ENCODE measurements around the gene SPPL3. TPM values are rescaled to one million over a fixed set of nuclear protein-coding genes. Genes with fewer than 3 reads are reported as not detected.
"Not testable (repeated sequence)": the region's sequence is repeated elsewhere in the genome, so short reads cannot be mapped to it uniquely, and the experiment has no call there.

Gene SPPL3
- total and polyA plus RNA-seq, 7 experiments from 2014 or later, result 22.8 to 51.8 (median 47.5) TPM

DNA sequence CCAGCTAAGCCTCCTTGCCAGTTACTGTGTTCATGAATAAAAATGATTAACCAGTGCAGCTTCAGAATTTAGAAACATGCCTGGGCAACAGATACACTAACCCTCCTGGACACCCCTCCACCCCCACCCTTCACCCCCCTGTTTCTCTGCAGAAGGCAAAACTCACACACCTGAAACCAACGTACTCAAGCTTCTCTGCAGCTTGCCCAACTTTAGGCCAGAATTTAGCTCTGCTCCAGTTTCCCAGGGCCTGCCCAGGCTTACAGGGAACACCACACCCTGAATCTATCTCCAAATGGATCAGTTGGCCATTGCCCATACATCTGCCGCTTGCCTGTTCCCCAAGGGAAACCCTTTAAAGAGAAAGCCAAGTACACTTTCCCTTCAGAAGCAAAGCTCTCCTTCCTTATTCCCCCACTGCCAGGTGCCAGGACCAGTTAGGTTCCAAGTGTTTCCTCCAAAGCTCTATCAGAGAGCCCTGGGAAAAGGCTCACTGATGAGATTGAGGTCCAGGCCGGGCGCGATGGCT is 1.8 kb upstream of the SPPL3 start:
- CTCF ChIA-PET, result interaction anchor here (0.7 kb wide), 1 partner anchor 42 kb away, joined by 3 read pairs; no protein-coding TSS in a partner anchor

DNA sequence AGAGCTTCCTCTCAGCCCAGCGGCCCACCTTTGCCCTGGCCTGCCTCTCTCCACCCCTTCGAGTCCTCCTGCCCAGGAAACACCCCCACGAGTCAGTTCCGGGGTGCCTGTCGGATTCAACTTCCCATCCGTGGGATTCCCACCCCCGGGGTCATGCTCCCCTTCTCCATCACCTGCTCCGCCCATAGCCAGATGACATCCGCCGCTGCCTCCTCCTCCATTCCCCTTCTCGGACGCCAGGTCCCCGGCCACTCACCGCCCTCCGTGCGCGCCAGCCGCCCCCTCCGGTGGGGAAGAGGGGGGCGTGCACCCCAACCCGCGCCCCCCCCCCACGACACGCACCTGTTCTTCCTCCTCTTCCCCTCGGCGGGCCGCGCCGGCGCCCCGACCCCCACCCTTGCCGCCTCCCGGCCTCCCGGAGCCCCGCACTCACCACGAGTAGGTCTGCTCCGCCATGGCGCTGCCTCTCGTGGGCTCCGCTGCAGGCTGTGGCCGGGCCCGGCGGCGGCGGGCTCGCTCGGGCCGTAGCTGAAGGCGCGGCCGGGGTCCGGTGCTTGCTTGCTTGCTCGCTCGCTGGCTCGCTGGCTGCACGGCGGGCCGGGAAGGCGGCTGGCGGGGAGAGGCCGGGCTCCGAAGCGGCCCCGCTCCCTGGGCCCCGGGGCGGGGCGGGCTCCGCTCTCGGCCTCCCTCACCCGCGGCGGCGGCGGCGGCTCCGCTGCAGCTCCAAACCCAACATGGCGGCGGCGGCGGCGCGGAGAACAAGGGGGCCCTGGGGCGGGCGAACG is 554 bp downstream of the SPPL3 start:
- intact Hi-C loops (cut with micrococcal nuclease), result loop anchor here (1.0 to 5.0 kb wide), 15 partner anchors 17 to 587 kb away; partner anchors contain the start of genes ACADS (in 2 of the 2), C12orf43 (in 2 of the 2), CABP1 (in 1 of the 2) and MLEC (in 1 of the 2)
- no peaks in the 10 kb centered on the region for H3K27me3 ChIP-seq (ENCODE audit: control insufficient read depth in 2 of 2, insufficient read depth in 2 of 2, low read length in 2 of 2)
- peak overlapping the region; percentile 95 to 100 (median 99) for H3K4me3 Mint-ChIP-seq
- H3K27ac ChIP-seq (ENCODE audit: low read depth, low read length), result peak overlapping the region; percentile 90
- CTCF ChIA-PET, result no interaction called here
- no peaks in the 10 kb centered on the region for H3K9me3 Mint-ChIP-seq
- peak overlapping the region; percentile 83 for H3K4me3 ChIP-seq (ENCODE audit: low read length)
- H3K27me3 Mint-ChIP-seq, result no peaks in the 10 kb centered on the region
- no peaks in the 10 kb centered on the region for H3K9me3 ChIP-seq (ENCODE audit: control insufficient read depth in 2 of 3, low read length in 3 of 3)
- POLR2A ChIA-PET, result interaction anchor here (0.5 to 1.6 kb wide), 7 partner anchors 113 to 702 kb away, joined by 3 to 4 read pairs (median 3); partner anchors contain the start of genes C12orf43, DYNLL1 and RPLP0
- DNase-seq (peak in 8 of 9 donors; percentile 57 to 79 (median 64)), ATAC-seq (peak; percentile 78)
- H3K4me1 ChIP-seq (ENCODE audit: control insufficient read depth in 2 of 2, insufficient read depth in 2 of 2, low read length in 2 of 2), result peaks cover 6 to 14% of the 10 kb centered on the region in 2 donors
- H3K36me3 Mint-ChIP-seq, result peaks cover 0 to 12% (median 9%) of the 10 kb centered on the region in 5 donors
- peaks cover 27 to 48% (median 41%) of the 10 kb centered on the region in 7 donors for H3K4me1 Mint-ChIP-seq
- H3K27ac Mint-ChIP-seq, result peak overlapping the region; percentile 92 to 99 (median 95)
- peaks cover 0 to 4% (median 0%) of the 10 kb centered on the region in 3 experiments for H3K36me3 ChIP-seq (ENCODE audit: control insufficient read depth in 2 of 3, insufficient read depth in 3 of 3, low read length in 3 of 3)

More for the DNA sequence above, 1.8 kb upstream of the SPPL3 start:
- H3K4me3 Mint-ChIP-seq, result peak overlapping the region in 8 of 10 donors; percentile 14 to 84 (median 42)
- H3K4me1 Mint-ChIP-seq, result peaks cover 20 to 27% (median 26%) of the 10 kb centered on the region in 7 donors
- H3K36me3 ChIP-seq (ENCODE audit: control insufficient read depth in 2 of 3, insufficient read depth in 3 of 3, low read length in 3 of 3), result peaks cover 0 to 4% (median 0%) of the 10 kb centered on the region in 3 experiments
- H3K36me3 Mint-ChIP-seq, result peaks cover 0 to 7% (median 0%) of the 10 kb centered on the region in 5 donors
- no peaks in the 10 kb centered on the region for H3K27me3 ChIP-seq (ENCODE audit: control insufficient read depth in 2 of 2, insufficient read depth in 2 of 2, low read length in 2 of 2)
- H3K27me3 Mint-ChIP-seq, result peaks cover 0 to 3% (median 0%) of the 10 kb centered on the region in 5 donors
- DNase-seq (no peak), ATAC-seq (no peak)
- POLR2A ChIA-PET, result interaction anchor here (0.6 kb wide), 1 partner anchor 56 kb away, joined by 3 read pairs; no protein-coding TSS in a partner anchor
- intact Hi-C loops (cut with micrococcal nuclease), result loop anchor here (2.0 kb wide), 3 partner anchors 65 to 589 kb away; partner anchors contain the start of gene ACADS (in 2 of the 2)
- H3K27ac Mint-ChIP-seq, result peak overlapping the region in 6 of 9 donors; percentile 39 to 79 (median 56)
- peaks cover 6 to 14% of the 10 kb centered on the region in 2 donors for H3K4me1 ChIP-seq (ENCODE audit: control insufficient read depth in 2 of 2, insufficient read depth in 2 of 2, low read length in 2 of 2)
- H3K27ac ChIP-seq (ENCODE audit: low read depth, low read length), result no peak overlapping the region
- no peaks in the 10 kb centered on the region for H3K9me3 ChIP-seq (ENCODE audit: control insufficient read depth in 2 of 3, low read length in 3 of 3)
- H3K4me3 ChIP-seq (ENCODE audit: low read length), result no peak overlapping the region
- no peaks in the 10 kb centered on the region for H3K9me3 Mint-ChIP-seq

DNA sequence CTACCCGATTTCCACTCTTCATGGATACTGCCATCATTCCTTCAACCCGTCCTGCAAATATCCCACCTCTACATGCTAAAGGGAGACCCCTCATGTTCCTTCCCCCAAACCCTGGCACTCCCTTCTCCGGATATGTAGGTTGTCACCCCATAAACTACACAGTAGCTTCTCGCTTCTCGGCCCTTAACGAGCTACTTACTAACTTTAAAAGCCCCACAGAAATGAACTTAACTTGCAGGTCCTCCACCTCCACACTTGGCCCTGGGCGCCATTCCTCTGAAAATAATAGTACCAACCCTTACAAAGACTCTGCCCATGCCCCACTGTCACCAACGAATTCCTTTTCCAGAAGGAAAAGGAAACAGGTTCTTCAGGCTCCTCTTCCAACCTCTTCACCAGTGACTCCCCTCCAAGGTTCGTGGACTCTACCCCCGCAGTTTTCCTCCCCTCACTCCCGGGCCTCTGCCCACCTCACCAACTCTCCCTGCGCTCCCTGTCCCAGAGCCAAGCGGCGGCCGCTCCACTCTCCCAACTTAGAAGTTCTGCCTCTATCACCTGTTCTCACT is 1.2 kb downstream of the SPPL3 start:
- H3K27ac Mint-ChIP-seq, result peak overlapping the region; percentile 92 to 99 (median 95)
- DNase-seq, result peak in 2 of 9 donors; percentile 1 to 15
- Histone ChIP-seq H3K9me3 (ENCODE audit: control insufficient read depth in 2 of 3, low read length in 3 of 3) (no peaks in the 10 kb centered on the region), H3K4me1 (ENCODE audit: control insufficient read depth in 2 of 2, insufficient read depth in 2 of 2, low read length in 2 of 2) (peaks cover 6 to 14% of the 10 kb centered on the region in 2 donors), H3K27me3 (ENCODE audit: control insufficient read depth in 2 of 2, insufficient read depth in 2 of 2, low read length in 2 of 2) (no peaks in the 10 kb centered on the region), H3K36me3 (ENCODE audit: control insufficient read depth in 2 of 3, insufficient read depth in 3 of 3, low read length in 3 of 3) (peaks cover 0 to 4% (median 0%) of the 10 kb centered on the region in 3 experiments), H3K4me3 (ENCODE audit: low read length) (peak overlapping the region; percentile 83), H3K27ac (ENCODE audit: low read depth, low read length) (peak overlapping the region; percentile 90)
- H3K27me3 Mint-ChIP-seq, result no peaks in the 10 kb centered on the region
- no peaks in the 10 kb centered on the region for H3K9me3 Mint-ChIP-seq
- ATAC-seq, result no peak
- intact Hi-C loops (cut with micrococcal nuclease), result loop anchor here (1.0 to 5.0 kb wide), 5 partner anchors 16 to 309 kb away; partner anchors contain the start of genes CABP1 (in 1 of the 2) and P2RX4 (in 1 of the 2)
- CTCF ChIA-PET, result no interaction called here
- H3K4me1 Mint-ChIP-seq, result peaks cover 27 to 54% (median 47%) of the 10 kb centered on the region in 7 donors
- H3K36me3 Mint-ChIP-seq, result peaks cover 0 to 12% (median 9%) of the 10 kb centered on the region in 5 donors
- peak overlapping the region; percentile 95 to 100 (median 99) for H3K4me3 Mint-ChIP-seq
- POLR2A ChIA-PET, result interaction anchor here (0.6 to 1.3 kb wide), 3 partner anchors 114 to 695 kb away, joined by 3 to 4 read pairs (median 3); partner anchors contain the start of genes C12orf43 and DYNLL1

DNA sequence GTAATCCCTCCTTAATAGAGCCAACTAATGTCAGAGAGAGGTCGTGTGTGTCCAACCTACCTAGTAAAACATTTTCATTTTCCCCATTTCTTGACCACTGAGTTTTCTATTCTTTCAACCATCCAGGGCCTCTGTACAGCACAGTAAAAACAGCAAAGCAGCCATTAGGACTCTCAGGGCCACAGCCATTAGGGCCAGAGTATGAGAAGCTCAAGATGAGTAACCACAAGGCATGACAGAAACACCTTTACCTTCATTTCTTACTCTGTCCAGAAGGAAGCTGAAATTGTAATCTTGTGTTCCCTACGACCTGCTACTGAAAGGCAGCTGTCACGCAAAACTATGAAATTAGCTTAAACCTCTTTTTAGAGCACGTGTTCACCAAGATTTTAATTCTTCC is 2.3 kb downstream of the SPPL3 start:
- no peaks in the 10 kb centered on the region for H3K27me3 Mint-ChIP-seq
- H3K4me3 Mint-ChIP-seq, result peak overlapping the region in 9 of 10 donors; percentile 22 to 100 (median 99)
- ChIA-PET CTCF (interaction anchor here (0.6 kb wide), 1 partner anchor 782 kb away, joined by 3 read pairs; no protein-coding TSS in a partner anchor), POLR2A (interaction anchor here (0.6 kb wide), 1 partner anchor 14 kb away, joined by 3 read pairs; no protein-coding TSS in a partner anchor)
- no peaks in the 10 kb centered on the region for H3K9me3 ChIP-seq (ENCODE audit: control insufficient read depth in 2 of 3, low read length in 3 of 3)
- peaks cover 10 to 14% of the 10 kb centered on the region in 2 donors for H3K4me1 ChIP-seq (ENCODE audit: control insufficient read depth in 2 of 2, insufficient read depth in 2 of 2, low read length in 2 of 2)
- H3K27ac ChIP-seq (ENCODE audit: low read depth, low read length), result no peak overlapping the region
- H3K27ac Mint-ChIP-seq, result peak overlapping the region in 3 of 9 donors; percentile 76 to 95 (median 92)
- intact Hi-C loops (cut with micrococcal nuclease), result loop anchor here (2.0 to 5.0 kb wide), 4 partner anchors 15 to 310 kb away; partner anchors contain the start of genes CABP1 (in 1 of the 2) and P2RX4 (in 1 of the 2)
- peaks cover 0 to 12% (median 10%) of the 10 kb centered on the region in 5 donors for H3K36me3 Mint-ChIP-seq
- no peak overlapping the region for H3K4me3 ChIP-seq (ENCODE audit: low read length)
- ATAC-seq (no peak), DNase-seq (no peak)
- no peaks in the 10 kb centered on the region for H3K9me3 Mint-ChIP-seq
- H3K27me3 ChIP-seq (ENCODE audit: control insufficient read depth in 2 of 2, insufficient read depth in 2 of 2, low read length in 2 of 2), result no peaks in the 10 kb centered on the region
- H3K4me1 Mint-ChIP-seq, result peaks cover 32 to 64% (median 52%) of the 10 kb centered on the region in 7 donors
- H3K36me3 ChIP-seq (ENCODE audit: control insufficient read depth in 2 of 3, insufficient read depth in 3 of 3, low read length in 3 of 3), result peaks cover 0 to 4% (median 0%) of the 10 kb centered on the region in 3 experiments

DNA sequence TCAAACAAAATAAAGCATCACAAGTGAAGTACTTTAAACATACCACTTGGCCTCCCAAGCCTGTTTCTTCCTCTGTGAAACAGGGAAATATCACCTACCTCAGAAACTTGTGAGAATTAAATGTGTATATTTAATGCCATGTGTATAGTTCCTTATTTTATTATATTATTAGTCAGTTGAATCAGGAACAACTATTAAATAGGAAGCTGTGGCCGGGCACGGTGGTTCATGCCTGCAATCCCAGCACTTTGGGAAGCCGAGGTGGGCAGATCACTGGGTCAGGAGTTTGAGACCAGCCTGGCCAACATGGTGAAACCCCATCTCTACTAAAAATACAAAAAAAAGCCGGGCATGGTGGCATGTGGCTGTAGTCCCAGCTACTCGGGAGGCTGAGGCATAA is 3.1 kb downstream of the SPPL3 start:
- peaks cover 11 to 14% of the 10 kb centered on the region in 2 donors for H3K4me1 ChIP-seq (ENCODE audit: control insufficient read depth in 2 of 2, insufficient read depth in 2 of 2, low read length in 2 of 2)
- Mint-ChIP-seq H3K4me1 (peaks cover 32 to 70% (median 55%) of the 10 kb centered on the region in 7 donors), H3K36me3 (peaks cover 0 to 12% (median 10%) of the 10 kb centered on the region in 5 donors), H3K4me3 (peak overlapping the region in 2 of 10 donors; percentile 95 to 99)
- H3K27me3 ChIP-seq (ENCODE audit: control insufficient read depth in 2 of 2, insufficient read depth in 2 of 2, low read length in 2 of 2); CTCF ChIA-PET; H3K27ac Mint-ChIP-seq; H3K9me3 ChIP-seq (ENCODE audit: control insufficient read depth in 2 of 3, low read length in 3 of 3); H3K9me3 Mint-ChIP-seq; ATAC-seq; H3K27me3 Mint-ChIP-seq; H3K36me3 ChIP-seq (ENCODE audit: control insufficient read depth in 2 of 3, insufficient read depth in 3 of 3, low read length in 3 of 3); DNase-seq; H3K4me3 ChIP-seq (ENCODE audit: low read length): not testable (repeated sequence)
- POLR2A ChIA-PET, result interaction anchor here (0.5 to 0.6 kb wide), 2 partner anchors 13 to 1366 kb away, joined by 3 read pairs; no protein-coding TSS in a partner anchor
- intact Hi-C loops (cut with micrococcal nuclease), result loop anchor here in 1 of 2 donors (5.0 kb wide), 2 partner anchors 259 to 311 kb away; partner anchors contain the start of genes CABP1 and P2RX4
- H3K27ac ChIP-seq (ENCODE audit: low read depth, low read length), result peak overlapping the region; percentile 16
